ENCODE results near the gene CGB1. TPM values are rescaled to one million over a fixed set of nuclear protein-coding genes. Genes with fewer than 3 reads are reported as not detected.

The CGB1 gene
- total RNA-seq, 4 donors from 2014 or later: not detected

- ATAC-seq (ENCODE audit: low FRiP score) (peak; percentile 97), DNase-seq (ENCODE audit: low spot score) (peak; percentile 95)
- TF ChIP-seq CTCF (IDR thresholded peaks at IDR 0.05): peak in 2 of 3 donors; percentile 96 to 99
These were observed 43.3 kb downstream of the CGB1 start, which contains the start of the genes GYS1 and RUVBL2 for GRCh38 chr19:48993175-48994034. TSS of gene GYS1 (minus strand) at chr19:48993309. CDS start at chr19:48993112, 197 bp downstream. TSS of gene RUVBL2 (plus strand) at chr19:48993887. CDS start at chr19:48993912, 25 bp downstream.

- no peak for TF ChIP-seq CTCF (IDR thresholded peaks at IDR 0.05)
These were observed 44.0 kb downstream of the CGB1 start for GRCh38 chr19:48992581-48993174.

GRCh38 chr19:48991873-48992580 lies 44.7 kb downstream of the CGB1 start:
- ATAC-seq (ENCODE audit: low FRiP score) (peak; percentile 45), DNase-seq (ENCODE audit: low spot score) (peak; percentile 42)
- no peak for TF ChIP-seq CTCF (IDR thresholded peaks at IDR 0.05)

More at GRCh38 chr19:48992581-48993174, 44.0 kb downstream of the CGB1 start:
- no peak for DNase-seq (ENCODE audit: low spot score)
- ATAC-seq (ENCODE audit: low FRiP score): no peak

GRCh38 chr19:48991011-48991609 lies 45.6 kb downstream of the CGB1 start:
- ATAC-seq (ENCODE audit: low FRiP score): no peak
- TF ChIP-seq CTCF (IDR thresholded peaks at IDR 0.05): no peak
- DNase-seq (ENCODE audit: low spot score): no peak

- no peak for ATAC-seq (ENCODE audit: low FRiP score)
- no peak for TF ChIP-seq CTCF (IDR thresholded peaks at IDR 0.05)
- DNase-seq (ENCODE audit: low spot score): no peak
These were observed 46.3 kb downstream of the CGB1 start for GRCh38 chr19:48990400-48990799.

GRCh38 chr19:48989701-48990291 lies 46.9 kb downstream of the CGB1 start:
- DNase-seq (ENCODE audit: low spot score) (no peak), ATAC-seq (ENCODE audit: low FRiP score) (no peak)
- TF ChIP-seq CTCF (IDR thresholded peaks at IDR 0.05): no peak

Measured in omental fat pad (tissue), 4 donors.